Measurements from ENCODE around the gene SLCO4A1. TPM values are rescaled to one million over a fixed set of nuclear protein-coding genes. Genes with fewer than 3 reads are reported as not detected.
A peak's percentile ranks its signal among the peaks of the same experiment; 100 is the strongest.

The SLCO4A1 gene
- total RNA-seq, 1 experiment from 2014 or later, result 161 TPM

DNA sequence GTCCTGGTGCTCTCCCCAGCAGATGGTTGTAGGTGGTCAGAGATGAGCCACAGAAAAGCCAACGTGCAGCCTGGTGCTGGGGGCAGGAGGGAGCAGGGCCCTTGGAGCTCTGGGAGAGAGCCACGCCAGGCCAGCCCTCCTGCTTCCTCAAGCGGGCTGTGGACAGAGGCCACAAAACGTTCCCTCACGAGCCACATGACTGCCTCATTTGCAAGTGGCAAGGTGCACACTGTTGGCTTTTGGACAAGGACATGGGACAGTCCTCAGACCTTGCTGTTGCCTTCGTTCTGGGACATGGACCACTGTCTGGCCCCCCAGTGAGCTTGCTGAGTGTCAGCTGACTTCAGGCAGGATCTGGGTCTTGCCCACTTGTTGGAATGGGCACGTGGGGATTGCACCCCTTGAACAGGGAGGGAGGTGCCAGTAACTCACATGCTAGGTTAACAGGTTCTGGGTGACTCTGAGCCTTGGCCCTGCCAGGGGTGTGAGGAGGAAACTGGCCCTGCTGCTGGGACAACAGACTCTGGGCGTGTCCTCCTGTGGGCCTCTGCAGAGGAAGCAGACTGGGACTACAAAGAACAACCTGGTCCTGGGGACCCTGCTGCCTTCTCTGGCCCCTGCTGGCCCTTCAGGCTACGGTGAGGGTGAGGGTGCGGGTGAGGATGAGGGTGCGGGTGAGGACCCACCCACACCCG lies 2.6 kb downstream of the SLCO4A1 start:
- no TSS peak for BruUV-seq (replicated peaks)

GRCh38 chr20:62645613-62646012 lies 3.3 kb downstream of the SLCO4A1 start:
- DNase-seq, result no peak
- BruUV-seq (replicated peaks), result no TSS peak
- H3K4me2 ChIP-seq (ENCODE audit: low read length), result peak overlapping the region; percentile 89
- ChIA-PET CTCF (no interaction called here), POLR2A (ENCODE audit: unreplicated experiment) (no interaction called here)
- H3K9me2 ChIP-seq (replicated peaks; ENCODE audit: low read length), result no peaks in the 10 kb centered on the region
- H3K27me3 ChIP-seq (ENCODE audit: low read length), result no peaks in the 10 kb centered on the region
- no peak overlapping the region for H2AFZ ChIP-seq (ENCODE audit: low read length)
- H3K4me1 ChIP-seq (ENCODE audit: insufficient read depth, low read length), result peaks cover 55% of the 10 kb centered on the region
- peaks cover 79% of the 10 kb centered on the region for H4K20me1 ChIP-seq (ENCODE audit: low read length)
- no peaks in the 10 kb centered on the region for H3K9me3 ChIP-seq (ENCODE audit: low read length)
- no peak overlapping the region for H3K4me3 ChIP-seq (ENCODE audit: low read length)
- no peak for TF ChIP-seq EZH2phosphoT487 (IDR thresholded peaks at IDR 0.05; ENCODE audit: borderline replicate concordance, low read length)
- TF ChIP-seq EZH2 (IDR thresholded peaks at IDR 0.05; ENCODE audit: low read length, unreplicated experiment), result no peak
- TF ChIP-seq, protein P1, sequence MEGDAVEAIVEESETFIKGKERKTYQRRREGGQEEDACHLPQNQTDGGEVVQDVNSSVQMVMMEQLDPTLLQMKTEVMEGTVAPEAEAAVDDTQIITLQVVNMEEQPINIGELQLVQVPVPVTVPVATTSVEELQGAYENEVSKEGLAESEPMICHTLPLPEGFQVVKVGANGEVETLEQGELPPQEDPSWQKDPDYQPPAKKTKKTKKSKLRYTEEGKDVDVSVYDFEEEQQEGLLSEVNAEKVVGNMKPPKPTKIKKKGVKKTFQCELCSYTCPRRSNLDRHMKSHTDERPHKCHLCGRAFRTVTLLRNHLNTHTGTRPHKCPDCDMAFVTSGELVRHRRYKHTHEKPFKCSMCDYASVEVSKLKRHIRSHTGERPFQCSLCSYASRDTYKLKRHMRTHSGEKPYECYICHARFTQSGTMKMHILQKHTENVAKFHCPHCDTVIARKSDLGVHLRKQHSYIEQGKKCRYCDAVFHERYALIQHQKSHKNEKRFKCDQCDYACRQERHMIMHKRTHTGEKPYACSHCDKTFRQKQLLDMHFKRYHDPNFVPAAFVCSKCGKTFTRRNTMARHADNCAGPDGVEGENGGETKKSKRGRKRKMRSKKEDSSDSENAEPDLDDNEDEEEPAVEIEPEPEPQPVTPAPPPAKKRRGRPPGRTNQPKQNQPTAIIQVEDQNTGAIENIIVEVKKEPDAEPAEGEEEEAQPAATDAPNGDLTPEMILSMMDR (conservative IDR thresholded peaks at IDR 0.05; ENCODE audit: low read depth, low read length), result no peak
- H3K9ac ChIP-seq (ENCODE audit: low read length), result no peak overlapping the region
- H3F3A ChIP-seq (ENCODE audit: low read length, unreplicated experiment), result no peaks in the 10 kb centered on the region
- H3K27ac ChIP-seq (ENCODE audit: low read length), result no peak overlapping the region
- peaks cover 46% of the 10 kb centered on the region; the same call in 1 of the 2 replicates for H3K36me3 ChIP-seq (ENCODE audit: low read depth, low read length)
- peaks cover 92% of the 10 kb centered on the region for H3K79me2 ChIP-seq (ENCODE audit: low read length)
- ATAC-seq, result no peak
- intact Hi-C loops (cut with micrococcal nuclease), result no loop called here

More for the DNA sequence above, 2.6 kb downstream of the SLCO4A1 start:
- ChIA-PET POLR2A (ENCODE audit: unreplicated experiment) (interaction anchor here (0.5 to 1.9 kb wide), 3 partner anchors 16 to 59 kb away, joined by 10 to 19 read pairs (median 17); no protein-coding TSS in a partner anchor), CTCF (interaction anchor here (0.6 to 1.1 kb wide), 2 partner anchors 27 to 43 kb away, joined by 3 to 5 read pairs; no protein-coding TSS in a partner anchor)
- DNase-seq, result peak; percentile 46
- TF ChIP-seq EZH2phosphoT487 (IDR thresholded peaks at IDR 0.05; ENCODE audit: borderline replicate concordance, low read length) (no peak), EZH2 (IDR thresholded peaks at IDR 0.05; ENCODE audit: low read length, unreplicated experiment) (no peak)
- TF ChIP-seq, protein P1 (conservative IDR thresholded peaks at IDR 0.05; ENCODE audit: low read depth, low read length), result no peak
- H3F3A ChIP-seq (ENCODE audit: low read length, unreplicated experiment), result no peaks in the 10 kb centered on the region
- intact Hi-C loops (cut with micrococcal nuclease), result no loop called here
- H3K9me3 ChIP-seq (ENCODE audit: low read length), result no peaks in the 10 kb centered on the region
- no peaks in the 10 kb centered on the region for H3K27me3 ChIP-seq (ENCODE audit: low read length)
- H3K4me2 ChIP-seq (ENCODE audit: low read length), result peak overlapping the region; percentile 89
- H3K27ac ChIP-seq (ENCODE audit: low read length), result peak overlapping the region; percentile 44
- peaks cover 85% of the 10 kb centered on the region for H3K79me2 ChIP-seq (ENCODE audit: low read length)
- peaks cover 39% of the 10 kb centered on the region; the same call in 1 of the 2 replicates for H3K36me3 ChIP-seq (ENCODE audit: low read depth, low read length)
- H3K9ac ChIP-seq (ENCODE audit: low read length), result peak overlapping the region; percentile 91
- peak overlapping the region; percentile 95 for H3K4me3 ChIP-seq (ENCODE audit: low read length)
- H3K9me2 ChIP-seq (replicated peaks; ENCODE audit: low read length), result no peaks in the 10 kb centered on the region
- peaks cover 48% of the 10 kb centered on the region for H3K4me1 ChIP-seq (ENCODE audit: insufficient read depth, low read length)
- no peak overlapping the region for H2AFZ ChIP-seq (ENCODE audit: low read length)
- peaks cover 72% of the 10 kb centered on the region for H4K20me1 ChIP-seq (ENCODE audit: low read length)
- peak; percentile 12 for ATAC-seq
